ENCODE measurements around the gene MLH3. TPM values are rescaled to one million over a fixed set of nuclear protein-coding genes. Genes with fewer than 3 reads are reported as not detected.

MLH3 gene
- total RNA-seq, 6 donors from 2014 or later: 15.9 to 87.0 (median 24.5) TPM

- peaks cover 0 to 6% (median 0%) of the 10 kb centered on the region in 4 donors for H3K36me3 ChIP-seq
- no peaks in the 10 kb centered on the region for H3K27me3 ChIP-seq
- no peak for DNase-seq
- no peaks in the 10 kb centered on the region for H3K9me3 ChIP-seq
- no peak for ATAC-seq (ENCODE audit: low FRiP score in 2 of 2)
- H3K4me1 ChIP-seq: peaks cover 27 to 58% (median 37%) of the 10 kb centered on the region in 4 donors
- TF ChIP-seq EP300 (IDR thresholded peaks at IDR 0.05) (no peak), POLR2A (IDR thresholded peaks at IDR 0.05) (no peak), CTCF (IDR thresholded peaks at IDR 0.05) (no peak)
- H3K4me3 ChIP-seq: no peak overlapping the region
- 90% methylated on average over 2 of the region's 2 CpGs for WGBS, 2 donors
- H3K27ac ChIP-seq: no peak overlapping the region
Measured at GRCh38 chr14:75048101-75048500, 3.2 kb downstream of the MLH3 start.

DNA sequence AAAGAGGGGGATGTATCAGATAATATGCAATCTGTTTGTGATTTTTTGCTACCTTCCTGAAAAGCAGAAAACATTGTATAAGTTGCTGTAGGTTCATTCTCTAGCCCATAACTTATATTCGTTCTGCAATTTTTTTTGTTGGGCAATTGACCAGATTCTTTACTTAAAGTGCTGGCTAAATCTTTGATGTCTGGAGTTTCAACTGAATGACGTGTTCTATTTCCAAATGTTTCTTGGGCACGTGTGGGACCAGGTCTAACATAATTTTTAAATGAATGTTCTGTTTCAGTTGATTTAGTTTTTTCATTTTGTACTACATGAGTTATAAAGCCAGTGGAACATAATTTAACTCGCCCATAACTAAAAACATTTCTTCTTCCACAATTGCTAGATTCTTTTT is 3.8 kb downstream of the MLH3 start:
- no peak for DNase-seq
- no peak for TF ChIP-seq CTCF (IDR thresholded peaks at IDR 0.05)
- TF ChIP-seq POLR2A (IDR thresholded peaks at IDR 0.05): no peak
- TF ChIP-seq POLR2AphosphoS5 (IDR thresholded peaks at IDR 0.05): no peak
- TF ChIP-seq EP300 (IDR thresholded peaks at IDR 0.05): no peak
- Histone ChIP-seq H3K4me1 (peaks cover 27 to 64% (median 38%) of the 10 kb centered on the region in 4 donors), H3K27me3 (no peaks in the 10 kb centered on the region), H3K36me3 (peaks cover 0 to 6% (median 0%) of the 10 kb centered on the region in 4 donors), H3K4me3 (no peak overlapping the region), H3K27ac (no peak overlapping the region), H3K9me3 (no peaks in the 10 kb centered on the region)
- WGBS, 2 donors: 87 to 88% methylated on average over 4 of the region's 4 CpGs
- no peak for ATAC-seq (ENCODE audit: low FRiP score in 2 of 2)

DNA sequence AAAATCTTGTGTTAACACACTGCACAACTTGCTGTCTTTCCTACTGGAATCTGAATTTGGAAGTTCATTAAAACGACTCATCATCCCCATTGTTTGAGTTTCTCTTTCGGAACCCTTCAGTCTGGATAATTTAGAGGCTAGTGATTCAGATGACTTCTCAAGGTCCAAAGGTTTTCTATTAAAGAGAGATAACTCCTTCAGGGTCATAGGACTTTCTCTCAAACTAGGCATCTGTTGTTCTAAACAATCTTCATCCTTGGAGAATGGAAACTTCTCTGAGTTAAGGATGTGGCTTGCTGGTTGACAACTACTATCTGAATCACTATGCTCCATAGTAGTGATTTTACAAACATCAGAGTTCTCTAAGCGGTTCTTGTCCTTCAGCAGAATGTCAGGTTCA is 4.4 kb downstream of the MLH3 start:
- DNase-seq (no peak), ATAC-seq (ENCODE audit: low FRiP score in 2 of 2) (no peak)
- H3K36me3 ChIP-seq: peaks cover 0 to 9% (median under 1%) of the 10 kb centered on the region in 4 donors
- 96 to 99% methylated on average over 3 of the region's 3 CpGs for WGBS, 2 donors
- TF ChIP-seq POLR2A (IDR thresholded peaks at IDR 0.05) (no peak), POLR2AphosphoS5 (IDR thresholded peaks at IDR 0.05) (no peak), EP300 (IDR thresholded peaks at IDR 0.05) (no peak), CTCF (IDR thresholded peaks at IDR 0.05) (no peak)
- no peaks in the 10 kb centered on the region for H3K9me3 ChIP-seq
- H3K27ac ChIP-seq: no peak overlapping the region
- no peak overlapping the region for H3K4me3 ChIP-seq
- peaks cover 29 to 66% (median 42%) of the 10 kb centered on the region in 4 donors for H3K4me1 ChIP-seq
- no peaks in the 10 kb centered on the region for H3K27me3 ChIP-seq

DNA sequence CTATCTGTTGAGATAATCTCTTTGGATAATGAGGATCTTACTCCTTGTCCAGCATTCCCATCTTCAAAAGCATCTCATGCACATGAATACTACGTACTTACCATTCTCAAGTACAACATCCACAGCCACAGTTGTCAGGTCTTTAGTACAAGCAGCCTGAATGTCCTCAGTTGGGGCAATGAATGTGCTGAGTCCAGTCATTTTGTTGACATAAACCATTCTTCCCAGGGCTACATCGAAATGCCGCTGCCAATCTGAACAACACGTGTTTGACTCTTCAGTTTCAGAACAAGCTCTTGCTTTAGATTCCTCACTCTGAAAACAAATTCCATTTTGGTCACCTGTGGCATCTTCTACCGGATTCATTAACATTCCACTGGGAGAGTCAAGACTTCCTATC is 5.0 kb downstream of the MLH3 start:
- no peaks in the 10 kb centered on the region for H3K9me3 ChIP-seq
- no peak for TF ChIP-seq EP300 (IDR thresholded peaks at IDR 0.05)
- no peak for TF ChIP-seq POLR2A (IDR thresholded peaks at IDR 0.05)
- TF ChIP-seq POLR2AphosphoS5 (IDR thresholded peaks at IDR 0.05): no peak
- DNase-seq (no peak), ATAC-seq (ENCODE audit: low FRiP score in 2 of 2) (no peak)
- H3K4me3 ChIP-seq: no peak overlapping the region
- peaks cover 0 to 9% (median 2%) of the 10 kb centered on the region in 4 donors for H3K36me3 ChIP-seq
- 77 to 79% methylated on average over 5 of the region's 5 CpGs for WGBS, 2 donors
- H3K27me3 ChIP-seq: no peaks in the 10 kb centered on the region
- H3K4me1 ChIP-seq: peaks cover 32 to 64% (median 46%) of the 10 kb centered on the region in 4 donors
- H3K27ac ChIP-seq: no peak overlapping the region

DNA sequence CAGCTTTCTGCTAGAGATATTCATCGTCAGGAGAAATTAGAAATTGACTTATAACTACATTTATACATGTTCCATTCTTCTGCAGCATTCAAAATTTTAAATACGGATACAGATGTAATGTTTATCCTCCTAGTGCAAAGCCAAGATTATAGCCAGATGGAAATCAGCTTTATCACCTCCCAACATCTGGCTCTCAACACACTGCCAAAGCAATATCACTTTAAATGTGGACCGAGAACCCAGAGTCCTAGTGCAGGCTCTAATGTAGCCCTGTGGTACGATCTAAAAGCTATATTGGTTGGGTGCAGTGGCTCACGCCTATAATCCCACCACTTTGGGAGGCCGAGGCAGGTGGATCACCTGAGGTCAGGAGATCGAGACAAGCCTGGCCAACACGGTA is 6.5 kb downstream of the MLH3 start:
- ATAC-seq (ENCODE audit: low FRiP score in 2 of 2) (no peak), DNase-seq (no peak)
- peaks cover 0 to 14% (median 2%) of the 10 kb centered on the region in 4 donors for H3K36me3 ChIP-seq
- H3K9me3 ChIP-seq: no peaks in the 10 kb centered on the region
- no peak overlapping the region for H3K4me3 ChIP-seq
- peaks cover 29 to 57% (median 41%) of the 10 kb centered on the region in 4 donors for H3K4me1 ChIP-seq
- WGBS, 2 donors: 62 to 72% methylated on average over 8 of the region's 8 CpGs
- no peaks in the 10 kb centered on the region for H3K27me3 ChIP-seq
- H3K27ac ChIP-seq: peak overlapping the region in 3 of 4 donors; percentile 30 to 44 (median 32)
- TF ChIP-seq POLR2A (IDR thresholded peaks at IDR 0.05) (no peak), POLR2AphosphoS5 (IDR thresholded peaks at IDR 0.05) (peak; percentile 24 to 48), CTCF (IDR thresholded peaks at IDR 0.05) (no peak), EP300 (IDR thresholded peaks at IDR 0.05) (peak in 1 of 4 donors; percentile 41)

Measured in upper lobe of left lung (tissue), 6 donors.